Astrocyte of the cerebellum (primary cell): ENCODE data around the gene CCDC85A.

Source experiments
- DNase-seq: peaks from one replicate; pipeline ENCODE4 v3.0.0-alpha.2; 2011; ENCODE audit warnings: low read depth
- H3K4me3 ChIP-seq: 2 replicates; pipeline ENCODE4 v1.5.1; 2011; ENCODE audit warnings: mild to moderate bottlenecking, low read depth, low read length, moderate library complexity
- in situ Hi-C: cut with HindIII; loops from 2 replicates; pipeline ENCODE4 v1.10.0; 2017; ENCODE audit warnings: low sequenced_read_pairs
- TF ChIP-seq, protein P1 (sequence below): IDR thresholded peaks from 2 replicates; pipeline ENCODE4 v1.5.1; 2012; ENCODE audit warnings: low read length, low read depth, moderate library complexity, mild to moderate bottlenecking; ENCODE audit errors: missing control alignments

CCDC85A gene

DNA sequence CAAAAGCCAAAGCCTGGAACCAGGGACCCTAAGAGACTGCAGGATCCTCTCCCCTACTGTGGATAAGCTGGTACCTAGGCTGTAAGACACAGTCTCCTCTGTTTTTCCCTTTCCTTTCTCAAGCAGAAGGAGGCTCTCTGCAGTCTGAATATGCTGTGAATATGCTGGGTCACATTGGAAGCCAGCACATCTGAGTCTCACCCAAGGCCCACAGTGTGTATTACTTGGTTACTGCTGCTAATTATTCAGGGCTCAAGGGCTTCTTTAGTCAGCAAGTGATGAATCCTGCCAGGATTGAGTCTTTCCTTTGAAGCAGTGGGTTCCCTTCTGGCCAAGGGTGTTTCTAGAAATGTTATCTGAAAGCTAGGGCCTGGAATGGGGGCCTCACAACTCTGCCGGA is 60.7 kb downstream of the CCDC85A start:
- TF ChIP-seq, protein P1, sequence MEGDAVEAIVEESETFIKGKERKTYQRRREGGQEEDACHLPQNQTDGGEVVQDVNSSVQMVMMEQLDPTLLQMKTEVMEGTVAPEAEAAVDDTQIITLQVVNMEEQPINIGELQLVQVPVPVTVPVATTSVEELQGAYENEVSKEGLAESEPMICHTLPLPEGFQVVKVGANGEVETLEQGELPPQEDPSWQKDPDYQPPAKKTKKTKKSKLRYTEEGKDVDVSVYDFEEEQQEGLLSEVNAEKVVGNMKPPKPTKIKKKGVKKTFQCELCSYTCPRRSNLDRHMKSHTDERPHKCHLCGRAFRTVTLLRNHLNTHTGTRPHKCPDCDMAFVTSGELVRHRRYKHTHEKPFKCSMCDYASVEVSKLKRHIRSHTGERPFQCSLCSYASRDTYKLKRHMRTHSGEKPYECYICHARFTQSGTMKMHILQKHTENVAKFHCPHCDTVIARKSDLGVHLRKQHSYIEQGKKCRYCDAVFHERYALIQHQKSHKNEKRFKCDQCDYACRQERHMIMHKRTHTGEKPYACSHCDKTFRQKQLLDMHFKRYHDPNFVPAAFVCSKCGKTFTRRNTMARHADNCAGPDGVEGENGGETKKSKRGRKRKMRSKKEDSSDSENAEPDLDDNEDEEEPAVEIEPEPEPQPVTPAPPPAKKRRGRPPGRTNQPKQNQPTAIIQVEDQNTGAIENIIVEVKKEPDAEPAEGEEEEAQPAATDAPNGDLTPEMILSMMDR: no peak
- no peak overlapping the region for H3K4me3 ChIP-seq
- no peak for DNase-seq
- in situ Hi-C loops: no loop called here

GRCh38 chr2:56244911-56245530 is 61.2 kb downstream of the CCDC85A start:
- in situ Hi-C loops: no loop called here
- H3K4me3 ChIP-seq: no peak overlapping the region
- TF ChIP-seq, protein P1: no peak
- no peak for DNase-seq

DNA sequence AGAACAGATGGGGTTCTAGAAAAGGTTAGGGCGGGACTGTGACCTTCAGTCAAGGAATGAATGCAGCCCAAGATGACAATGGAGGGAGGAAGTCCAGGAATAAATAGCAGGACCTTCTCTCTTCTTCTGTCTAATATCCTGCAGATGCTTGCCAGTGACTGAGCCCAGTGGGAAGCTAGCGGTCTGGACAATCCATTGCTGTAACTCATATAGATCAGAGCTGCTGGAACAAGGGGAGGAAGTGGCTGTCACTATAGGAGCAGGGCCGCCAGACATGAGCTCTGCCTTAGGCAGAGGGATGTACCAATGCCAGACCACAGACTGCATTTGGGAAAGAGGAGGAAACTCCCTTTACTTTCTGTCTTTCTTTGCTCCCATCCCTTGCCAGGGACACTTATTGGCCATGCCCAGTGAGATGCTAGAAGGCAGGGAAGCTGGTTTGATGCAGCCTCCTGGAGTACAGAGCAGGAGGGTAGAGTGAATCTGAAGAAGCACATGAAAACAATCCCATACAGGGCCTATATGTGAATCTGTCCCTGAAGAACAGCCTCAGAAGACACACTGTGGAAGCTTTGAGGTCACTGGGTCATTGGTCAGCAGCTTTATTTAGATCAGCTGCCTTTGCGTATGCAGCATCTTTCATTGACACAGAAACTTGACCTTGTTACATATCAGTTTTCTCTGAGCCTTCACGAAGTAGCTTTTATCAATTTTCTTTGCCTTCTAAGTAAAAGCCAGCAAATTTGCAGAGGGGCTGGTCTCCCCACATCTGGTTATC is 65.4 kb downstream of the CCDC85A start:
- TF ChIP-seq, protein P1: no peak
- in situ Hi-C loops: no loop called here
- no peak overlapping the region for H3K4me3 ChIP-seq
- DNase-seq: no peak

- no peak overlapping the region for H3K4me3 ChIP-seq
- no peak for DNase-seq
- in situ Hi-C loops: no loop called here
- TF ChIP-seq, protein P1: no peak
These were observed 66.5 kb downstream of the CCDC85A start for GRCh38 chr2:56250153-56250729.

- TF ChIP-seq, protein P1: no peak
- in situ Hi-C loops: no loop called here
- H3K4me3 ChIP-seq: no peak overlapping the region
- no peak for DNase-seq
These were observed 76.6 kb downstream of the CCDC85A start for GRCh38 chr2:56260415-56260814.

DNA sequence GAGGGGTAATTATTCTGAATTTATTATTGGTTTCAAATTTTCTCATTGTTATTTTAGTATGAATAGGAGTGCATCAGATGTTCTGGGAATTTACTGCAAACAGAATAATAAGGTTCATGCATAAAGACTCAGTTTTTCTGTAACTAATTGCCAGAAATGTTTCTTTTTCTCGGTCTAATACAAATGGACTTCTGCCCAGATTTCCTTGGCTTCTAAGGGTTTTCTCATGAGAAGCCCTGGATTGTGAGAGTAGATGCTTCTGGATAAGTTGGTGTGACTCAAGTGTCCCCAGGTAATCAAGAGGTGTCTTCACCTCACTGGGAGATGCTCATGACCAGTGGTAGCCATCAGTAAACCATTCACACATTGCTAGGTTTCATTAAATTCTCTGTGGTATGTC is 78.5 kb downstream of the CCDC85A start:
- no peak for DNase-seq

More for the DNA sequence above, 78.5 kb downstream of the CCDC85A start:
- TF ChIP-seq, protein P1: no peak
- in situ Hi-C loops: no loop called here
- H3K4me3 ChIP-seq: no peak overlapping the region
